GM12878 (cell line): ENCODE results near the gene GOLGA6A. TPM values are rescaled to one million over a fixed set of nuclear protein-coding genes. Genes with fewer than 3 reads are reported as not detected.

ENCODE experiments used
- ATAC-seq: fragments of 200-7000 bp; cut with Tn5 transposase; 3 replicates; pipeline ENCODE4 v1.9.1; 2020; ENCODE audit warnings: mild to moderate bottlenecking, moderate library complexity
- BruUV-seq: library from RNA; stranded (reverse); fragments of 400-500 nt; replicated peaks from 2 replicates; lab custom pipeline; 2021; lab: Mats Ljungman, UMichigan
- CTCF ChIA-PET: fragments of 300-600 bp; sonication (Branson Sonifier 250); formaldehyde crosslinking; extraction: SDS; loops from one replicate; lab custom pipeline; 2021; ENCODE audit warnings: inconsistent platforms; lab: Yijun Ruan, JAX
- POLR2A ChIA-PET: fragments of 350-600 bp; formaldehyde crosslinking; extraction: SDS; loops from one replicate; lab custom pipeline; 2021; ENCODE audit warnings: inconsistent platforms; lab: Charles Lee
- RAD21 ChIA-PET: fragments of 300-600 bp; sonication (Branson Sonifier 250); formaldehyde crosslinking; loops from one replicate; lab custom pipeline; 2023; ENCODE audit warnings: antibody characterized with exemption; ENCODE audit not compliant: unreplicated experiment; lab: Charles Lee
- SMC1A ChIA-PET: fragments of 300-600 bp; sonication (Branson Sonifier 250); formaldehyde crosslinking; loops from one replicate; lab custom pipeline; 2023; ENCODE audit not compliant: unreplicated experiment, uncharacterized antibody; lab: Charles Lee
- DNase-seq: peaks from one replicate; pipeline ENCODE4 v3.0.0-alpha.2; 2011; ENCODE audit warnings: low read depth, low spot score
- FAIRE-seq: peaks from 3 replicates; lab custom pipeline; 2011; peaks lifted over from hg19 to GRCh38; lab: Jason Lieb, UNC
- H2AFZ ChIP-seq: 2 replicates; pipeline ENCODE4 v1.6.0; 2011; ENCODE audit warnings: low read depth, low read length, control low read depth; ENCODE audit not compliant: control insufficient read depth
- H3K27ac ChIP-seq: 2 replicates; pipeline ENCODE4 v1.5.1; 2011; ENCODE audit warnings: control low read depth; ENCODE audit not compliant: control insufficient read depth, insufficient read depth
- H3K27me3 ChIP-seq, 2 experiments: replicated peaks in 1 of 2; 2 replicates each; pipeline versions ENCODE4 v1.6.0 to v1.6.1; 2011; ENCODE audit warnings: low read length in 1 of 2; ENCODE audit not compliant: control insufficient read depth in 2 of 2, insufficient read depth in 2 of 2
- H3K36me3 ChIP-seq, 2 experiments: 2 replicates each; pipeline ENCODE4 v1.5.1; 2011; ENCODE audit warnings: low read length in 1 of 2; ENCODE audit not compliant: control insufficient read depth in 2 of 2, insufficient read depth in 2 of 2
- H3K4me1 ChIP-seq: 2 replicates; pipeline ENCODE4 v1.6.1; 2011; ENCODE audit warnings: mild to moderate bottlenecking, low read length, moderate library complexity, mixed read lengths; ENCODE audit not compliant: control insufficient read depth, insufficient read depth
- H3K4me2 ChIP-seq: 2 replicates; pipeline ENCODE4 v1.6.0; 2011; ENCODE audit warnings: control low read depth; ENCODE audit not compliant: control insufficient read depth, insufficient read depth
- H3K4me3 ChIP-seq: fragments of 200-600 bp; sonication (generic); 2 replicates; pipeline ENCODE4 v1.5.1; 2016
- H3K79me2 ChIP-seq: 2 replicates; pipeline ENCODE4 v1.6.0; 2011; ENCODE audit warnings: low read length; ENCODE audit not compliant: control insufficient read depth, insufficient read depth
- H3K9ac ChIP-seq: 2 replicates; pipeline ENCODE4 v1.8.0; 2011; ENCODE audit warnings: low read length, control low read depth, mixed read lengths; ENCODE audit not compliant: control insufficient read depth, insufficient read depth
- H3K9me3 ChIP-seq: replicated peaks from 3 replicates; pipeline ENCODE4 v1.5.1; 2011; ENCODE audit warnings: mild to moderate bottlenecking, low read length; ENCODE audit not compliant: control insufficient read depth, insufficient read depth
- H4K20me1 ChIP-seq: 2 replicates; pipeline ENCODE4 v1.6.0; 2011; ENCODE audit not compliant: control insufficient read depth, insufficient read depth
- BACH1 ChIP-seq: fragments of 450-650 bp; IDR thresholded peaks from 2 replicates; pipeline ENCODE4 v1.6.1; 2017; ENCODE audit warnings: mild to moderate bottlenecking, borderline replicate concordance
- ETV6 ChIP-seq, 2 experiments: fragments of 450-650 bp in 1 of 2; IDR thresholded peaks in 1 of 2; conservative IDR thresholded peaks in 1 of 2; 2 replicates each; pipeline ENCODE4 v1.6.1; 2014; ENCODE audit warnings: antibody characterized with exemption in 1 of 2, borderline replicate concordance in 1 of 2, low read depth in 1 of 2, mild to moderate bottlenecking in 1 of 2, moderate library complexity in 1 of 2
- MEF2A ChIP-seq: IDR thresholded peaks from 2 replicates; pipeline ENCODE4 v1.6.1; 2011; ENCODE audit warnings: low read depth, mild to moderate bottlenecking, low read length, moderate library complexity; ENCODE audit not compliant: insufficient read depth
- NBN ChIP-seq: fragments of 450-650 bp; IDR thresholded peaks from 2 replicates; pipeline ENCODE4 v1.6.1; 2016
- RAD21 ChIP-seq: IDR thresholded peaks from 2 replicates; pipeline ENCODE4 v1.6.1; 2011; ENCODE audit warnings: mild to moderate bottlenecking, low read depth, low read length, moderate library complexity; ENCODE audit not compliant: insufficient read depth
- SMARCA5 ChIP-seq: fragments of 450-650 bp; IDR thresholded peaks from 2 replicates; pipeline ENCODE4 v1.6.1; 2017; ENCODE audit warnings: mild to moderate bottlenecking
- SREBF2 ChIP-seq: IDR thresholded peaks from 2 replicates; pipeline ENCODE4 v1.6.1; 2012; ENCODE audit warnings: mild to moderate bottlenecking, low read length
- ZBTB40 ChIP-seq: fragments of 450-650 bp; IDR thresholded peaks from 2 replicates; pipeline ENCODE4 v1.6.1; 2016; ENCODE audit warnings: mild to moderate bottlenecking, moderate library complexity, borderline replicate concordance
- WGBS: methylation state at CpG from one replicate; pipeline ENCODE4 v1.1.6; 2016; ENCODE audit warnings: low lambda C conversion rate; ENCODE audit not compliant: insufficient replicate concordance, insufficient coverage; ENCODE audit errors: missing lambda C conversion rate; 5-methylcytosine and 5-hydroxymethylcytosine counted together
- in situ Hi-C: fragments of 300-500 bp; cut with MboI; formaldehyde crosslinking; loops from 9 replicates; pipeline ENCODE4 v1.14.3; 2018; ENCODE audit warnings: mixed read lengths
- intact Hi-C: fragments of 100-400 bp; cut with micrococcal nuclease; formaldehyde crosslinking; loops from one replicate; pipeline ENCODE4 v1.14.2; 2022; ENCODE audit not compliant: unreplicated experiment
- polyA plus RNA-seq, 11 experiments: library from polyadenylated mRNA; depleted of rRNA in 4 of 11; unstranded in 6 of 11; stranded (reverse) in 5 of 11; fragments of >200 nt; fragmentation: Nextera tagmentation in 4 of 11; fragmentation: Illumina TruSeq in 1 of 11; extraction: Ambion mirVana in 4 of 11; extraction: Trizol in 1 of 11; gene quantifications; 1 replicate in 1 of 11; 2 replicates in 10 of 11; pipeline versions ENCODE4 v1.2.1 to v1.2.3, GENCODE V29; 2011 to 2016; ENCODE audit warnings: inconsistent platforms in 2 of 11, missing spikeins in 2 of 11, low read depth in 1 of 11
- total RNA-seq, 4 experiments: library from RNA; depleted of rRNA in 3 of 4; stranded (reverse); fragments of >200 nt in 3 of 4; fragmentation: Illumina TruSeq in 1 of 4; extraction: Trizol in 1 of 4; gene quantifications; 2 replicates each; pipeline versions ENCODE4 v1.2.1 to v1.2.3, GENCODE V29; 2013 to 2021

GOLGA6A gene
- total and polyA plus RNA-seq, 10 of the 15 experiments (the other 5 are each of a cell fraction or from before 2014, with no cell fraction given): not detected

GRCh38 chr15:74121858-74122257 is 39.5 kb upstream of the GOLGA6A start:
- in situ Hi-C loops (loop anchor here (5.0 to 10.0 kb wide), 2 partner anchors 185 to 1153 kb away; no protein-coding TSS in a partner anchor), intact Hi-C loops (no loop called here)
- no peak; the same call in 2 of the 3 replicates for ATAC-seq

More at GRCh38 chr15:74121858-74122257, 39.5 kb upstream of the GOLGA6A start:
- no peak for TF ChIP-seq RAD21
- no peak for TF ChIP-seq ZBTB40
- no peak for TF ChIP-seq ETV6 (conservative IDR thresholded peaks at IDR 0.05 in 1 of 2, IDR thresholded peaks at IDR 0.05 in 1 of 2; ENCODE audit: borderline replicate concordance in 1 of 2, low read depth in 1 of 2)
- no peak for TF ChIP-seq BACH1
- no peak for TF ChIP-seq NBN
- no peak for TF ChIP-seq SMARCA5
- TF ChIP-seq MEF2A: no peak
- TF ChIP-seq SREBF2: no peak
- TF ChIP-seq, all 136 proteins: peak for 0
- Histone ChIP-seq H3K4me3 (no peak overlapping the region), H3K9me3 (no peaks in the 10 kb centered on the region), H3K4me1 (peaks cover 20% of the 10 kb centered on the region), H3K27ac (no peak overlapping the region), H3K27me3 (peaks cover 0 to 1% of the 10 kb centered on the region in 2 experiments; a peak in 2 of 4 replicates), H2AFZ (no peak overlapping the region), H3K36me3 (no peaks in the 10 kb centered on the region), H3K9ac (no peak overlapping the region), H3K79me2 (no peaks in the 10 kb centered on the region), H4K20me1 (no peaks in the 10 kb centered on the region), H3K4me2 (peak overlapping the region; percentile 70; the same call in 1 of the 2 replicates)
- ChIA-PET POLR2A (no interaction called here), SMC1A (interaction anchor here (0.9 to 1.1 kb wide), 2 partner anchors 73 to 186 kb away, joined by 3 to 4 read pairs; no protein-coding TSS in a partner anchor), CTCF (interaction anchor here (0.8 to 2.3 kb wide), 4 partner anchors 149 to 199 kb away, joined by 3 to 19 read pairs (median 5); no protein-coding TSS in a partner anchor), RAD21 (interaction anchor here (1.6 kb wide), 1 partner anchor 186 kb away, joined by 4 read pairs; no protein-coding TSS in a partner anchor)
- FAIRE-seq (no peak), DNase-seq (no peak)
- WGBS: 53% methylated on average over 6 of the region's 6 CpGs
- BruUV-seq: no TSS peak
